Endodermal cell (in vitro differentiated cells): ENCODE measurements around the gene NID1. TPM values are rescaled to one million over a fixed set of nuclear protein-coding genes. Genes with fewer than 3 reads are reported as not detected.

Experiments
- DNase-seq: peaks from one replicate; pipeline ENCODE4 v3.0.0-alpha.2; 2017
- H3K27ac ChIP-seq: 2 replicates; pipeline ENCODE4 v1.5.1; 2013; ENCODE audit warnings: mild to moderate bottlenecking, low read depth, low read length, moderate library complexity
- H3K27me3 ChIP-seq: 2 replicates; pipeline ENCODE4 v1.6.1; 2013; ENCODE audit warnings: mild to moderate bottlenecking, low read length, moderate library complexity; ENCODE audit not compliant: insufficient read depth, control insufficient read depth, poor library complexity, severe bottlenecking
- H3K36me3 ChIP-seq: 2 replicates; pipeline ENCODE4 v1.7.0; 2013; ENCODE audit warnings: mild to moderate bottlenecking, low read length, moderate library complexity; ENCODE audit not compliant: control insufficient read depth, insufficient read depth
- H3K4me1 ChIP-seq: one replicate; pipeline ENCODE4 v1.7.0; 2013; ENCODE audit warnings: low read length; ENCODE audit not compliant: control insufficient read depth, insufficient read depth
- H3K4me3 ChIP-seq: 2 replicates; pipeline ENCODE4 v1.5.1; 2013; ENCODE audit warnings: mild to moderate bottlenecking, low read length, moderate library complexity
- H3K9ac ChIP-seq: 2 replicates; pipeline ENCODE4 v1.6.1; 2013; ENCODE audit warnings: mild to moderate bottlenecking, low read length, moderate library complexity; ENCODE audit not compliant: poor library complexity, severe bottlenecking; ENCODE audit errors: extremely low read depth
- H3K9me3 ChIP-seq: 2 replicates; pipeline ENCODE4 v1.6.1; 2013; ENCODE audit warnings: mild to moderate bottlenecking, low read length, moderate library complexity; ENCODE audit not compliant: control insufficient read depth
- H3K27ac Mint-ChIP-seq: 2 replicates; pipeline ENCODE4 v1.8.0; 2020; ENCODE audit warnings: mixed read lengths
- H3K27me3 Mint-ChIP-seq: 2 replicates; pipeline ENCODE4 v1.8.0; 2021; ENCODE audit warnings: mild to moderate bottlenecking, mixed read lengths; ENCODE audit not compliant: insufficient read depth
- H3K36me3 Mint-ChIP-seq: 2 replicates; pipeline ENCODE4 v1.8.0; 2020; ENCODE audit warnings: low read depth, mixed read lengths
- H3K4me1 Mint-ChIP-seq: 2 replicates; pipeline ENCODE4 v1.8.0; 2020; ENCODE audit warnings: mixed read lengths
- H3K4me3 Mint-ChIP-seq: 2 replicates; pipeline ENCODE4 v1.8.0; 2020; ENCODE audit warnings: mild to moderate bottlenecking, moderate library complexity, mixed read lengths
- H3K9me3 Mint-ChIP-seq: 2 replicates; pipeline ENCODE4 v1.8.0; 2020; ENCODE audit warnings: mild to moderate bottlenecking, mixed read lengths
- CTCF ChIP-seq: fragments of 200-600 bp; sonication (generic); conservative IDR thresholded peaks from 2 replicates; pipeline ENCODE4 v1.5.0; 2021; ENCODE audit warnings: antibody characterized with exemption, mild to moderate bottlenecking
- WGBS, 2 experiments: methylation state at CpG; one replicate each; pipeline versions ENCODE4 v1.1.5 to v1.1.7; 2013; ENCODE audit warnings: missing lambda C conversion rate in 2 of 2, mixed read lengths in 1 of 2; ENCODE audit not compliant: insufficient coverage in 1 of 2, insufficient read length in 1 of 2; 5-methylcytosine and 5-hydroxymethylcytosine counted together
- total RNA-seq, 2 donors: library from RNA; stranded (reverse); fragmentation: NEBNext Ultra II Directional in 1 of 2; extraction: Animal tissue kit (Norgen Biotek cat#: 25700) in 1 of 2; gene quantifications; 2 replicates in 1 of 2; 3 replicates in 1 of 2; pipeline ENCODE4 v1.2.1, GENCODE V29; 2021

Gene NID1
- total RNA-seq, 2 donors from 2014 or later = 12.7 to 18.3 TPM

DNA sequence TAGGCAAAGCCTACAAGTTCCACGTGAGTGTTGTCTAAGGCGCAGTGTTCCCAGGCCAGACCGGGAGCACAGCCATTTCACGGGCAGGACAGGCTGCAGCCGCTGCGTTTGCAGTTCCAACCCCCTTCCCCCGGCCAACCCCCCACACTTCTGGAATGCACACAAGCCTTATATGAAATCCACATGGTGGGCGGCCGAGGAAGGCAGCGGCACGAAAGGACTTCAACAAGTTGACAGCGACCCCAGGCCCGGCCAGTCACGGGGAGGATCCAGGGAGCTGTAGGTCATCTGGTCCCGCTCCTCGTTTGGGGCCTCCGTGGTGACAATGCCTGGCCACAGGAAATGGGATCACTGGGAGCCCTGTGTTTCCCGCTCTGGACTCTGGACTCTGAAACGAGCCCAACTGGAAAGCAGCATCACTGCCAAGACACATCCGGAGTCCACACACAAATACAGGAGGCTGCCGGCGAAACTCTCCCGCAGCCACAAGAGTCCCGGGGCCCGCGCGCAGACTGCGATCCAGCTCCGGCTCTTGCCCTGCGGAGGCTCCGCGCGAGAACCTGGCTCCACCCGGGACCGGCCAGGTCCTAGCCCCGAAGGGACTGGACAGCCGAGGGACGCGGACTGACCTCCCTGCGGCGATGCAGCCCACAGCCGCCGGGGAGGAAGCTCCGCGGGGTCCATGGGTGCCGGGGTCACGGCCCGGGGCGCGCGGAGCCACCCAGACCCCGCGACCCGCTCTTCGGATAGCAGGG lies 794 bp downstream of the NID1 start:
- Mint-ChIP-seq H3K27ac (peak overlapping the region; percentile 17), H3K4me1 (no peaks in the 10 kb centered on the region), H3K36me3 (no peaks in the 10 kb centered on the region), H3K27me3 (peaks cover 53% of the 10 kb centered on the region), H3K4me3 (peak overlapping the region; percentile 65), H3K9me3 (no peaks in the 10 kb centered on the region)
- TF ChIP-seq CTCF = no peak
- H3K9me3 ChIP-seq = no peaks in the 10 kb centered on the region
- H3K4me3 ChIP-seq = peak overlapping the region; percentile 80
- 5 to 6% methylated on average over 32 to 55 of the region's 55 CpGs for WGBS, 2 experiments
- DNase-seq = peak; percentile 75
- no peak overlapping the region for H3K27ac ChIP-seq
- no peaks in the 10 kb centered on the region for H3K36me3 ChIP-seq
- H3K27me3 ChIP-seq = peaks cover 48% of the 10 kb centered on the region
- no peaks in the 10 kb centered on the region for H3K4me1 ChIP-seq
- H3K9ac ChIP-seq = peak overlapping the region; percentile 25

DNA sequence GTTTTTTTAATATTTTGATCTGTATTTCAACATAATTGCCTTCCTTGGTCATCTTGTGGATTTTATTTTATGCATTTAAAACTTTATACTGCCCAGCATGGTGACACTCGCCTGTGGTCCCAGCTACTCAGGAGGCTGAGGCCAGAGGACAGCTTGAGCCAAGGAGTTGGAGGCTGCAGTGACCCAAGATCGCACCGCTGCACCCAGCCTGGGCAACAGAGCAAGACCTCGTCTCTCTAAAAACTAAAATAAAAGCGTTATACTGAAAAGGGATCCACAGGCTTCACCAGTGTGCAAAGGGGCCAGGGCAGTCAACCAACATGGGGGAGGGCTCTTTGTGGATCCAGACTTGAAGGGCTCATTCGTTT lies 1.4 kb downstream of the NID1 start:
- no peaks in the 10 kb centered on the region for H3K36me3 ChIP-seq
- WGBS, 2 experiments = 77 to 79% methylated on average over 6 of the region's 6 CpGs
- Mint-ChIP-seq H3K4me3 (peak overlapping the region; percentile 65), H3K36me3 (no peaks in the 10 kb centered on the region), H3K4me1 (peaks cover 2% of the 10 kb centered on the region), H3K27me3 (peaks cover 50% of the 10 kb centered on the region), H3K27ac (no peak overlapping the region), H3K9me3 (no peaks in the 10 kb centered on the region)
- DNase-seq = no peak
- no peaks in the 10 kb centered on the region for H3K9me3 ChIP-seq
- TF ChIP-seq CTCF = no peak
- peaks cover 48% of the 10 kb centered on the region for H3K27me3 ChIP-seq
- H3K9ac ChIP-seq = no peak overlapping the region
- H3K4me1 ChIP-seq = no peaks in the 10 kb centered on the region
- H3K27ac ChIP-seq = no peak overlapping the region
- peak overlapping the region; percentile 80 for H3K4me3 ChIP-seq

DNA sequence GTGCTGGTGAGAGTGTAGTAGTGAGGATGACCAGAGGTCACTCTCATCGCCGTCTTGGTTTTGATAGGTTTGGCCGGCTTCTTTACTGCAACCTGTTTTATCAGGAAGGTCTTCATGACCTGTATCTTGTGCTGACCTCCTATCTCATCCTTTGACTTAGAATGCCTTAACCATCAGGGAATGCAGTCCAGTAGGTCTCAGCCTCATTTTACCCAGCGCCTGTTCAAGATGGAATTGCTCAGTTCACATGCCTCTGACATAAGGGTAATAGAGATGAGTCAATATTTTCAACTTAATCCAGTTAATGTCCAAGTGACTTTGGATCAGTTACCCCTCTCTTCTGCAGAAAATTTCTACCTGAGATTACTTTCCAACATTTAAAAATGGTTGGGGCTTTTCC lies 4.6 kb downstream of the NID1 start:
- Histone ChIP-seq H3K27ac (no peak overlapping the region), H3K9me3 (no peaks in the 10 kb centered on the region), H3K9ac (no peak overlapping the region), H3K4me1 (no peaks in the 10 kb centered on the region), H3K4me3 (no peak overlapping the region), H3K27me3 (peaks cover 20% of the 10 kb centered on the region), H3K36me3 (no peaks in the 10 kb centered on the region)
- Mint-ChIP-seq H3K4me1 (peaks cover 5% of the 10 kb centered on the region), H3K27ac (no peak overlapping the region), H3K9me3 (no peaks in the 10 kb centered on the region), H3K27me3 (peaks cover 21% of the 10 kb centered on the region), H3K4me3 (no peak overlapping the region), H3K36me3 (no peaks in the 10 kb centered on the region)
- 92 to 100% methylated on average over 2 to 4 of the region's 4 CpGs for WGBS, 2 experiments
- no peak for TF ChIP-seq CTCF
- DNase-seq = no peak
